ENCODE results near the gene CEP43. TPM values are rescaled to one million over a fixed set of nuclear protein-coding genes. Genes with fewer than 3 reads are reported as not detected.

Gene CEP43
- total RNA-seq, 2 experiments from 2014 or later = 20.2 to 21.3 TPM

DNA sequence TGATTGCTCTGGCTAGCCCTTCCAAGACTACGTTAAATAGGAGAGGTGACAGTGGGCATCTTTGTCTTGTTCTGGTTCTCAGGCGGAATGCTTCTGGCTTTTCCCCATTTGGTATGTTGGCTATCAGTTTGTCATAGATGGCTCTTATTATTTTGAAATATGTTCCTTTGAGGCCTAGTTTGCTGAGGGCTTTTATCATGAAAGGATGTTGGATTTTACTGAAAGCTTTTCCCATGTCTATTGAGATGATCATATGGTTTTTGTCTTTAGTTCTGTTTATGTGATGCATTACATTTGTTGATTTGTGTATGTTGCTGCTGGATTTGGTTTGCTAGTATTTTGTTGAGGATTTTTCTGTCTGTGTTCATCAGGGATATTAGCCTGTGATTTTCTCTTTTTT, 32.9 kb upstream of the CEP43 start:
- peaks cover 16% of the 10 kb centered on the region for H3K36me3 Mint-ChIP-seq (ENCODE audit: low read depth)
- no peak for TF ChIP-seq CTCF (IDR thresholded peaks at IDR 0.05)
- ChIA-PET CTCF (no interaction called here), POLR2A (no interaction called here)
- intact Hi-C loops (cut with micrococcal nuclease) = no loop called here
- ATAC-seq (no peak), DNase-seq (no peak)
- no peaks in the 10 kb centered on the region for H3K27me3 Mint-ChIP-seq
- peaks cover 9% of the 10 kb centered on the region for H3K9me3 Mint-ChIP-seq
- H3K27ac Mint-ChIP-seq = no peak overlapping the region
- H3K4me3 Mint-ChIP-seq = no peak overlapping the region
- peaks cover 18% of the 10 kb centered on the region for H3K4me1 Mint-ChIP-seq (ENCODE audit: low read depth)

DNA sequence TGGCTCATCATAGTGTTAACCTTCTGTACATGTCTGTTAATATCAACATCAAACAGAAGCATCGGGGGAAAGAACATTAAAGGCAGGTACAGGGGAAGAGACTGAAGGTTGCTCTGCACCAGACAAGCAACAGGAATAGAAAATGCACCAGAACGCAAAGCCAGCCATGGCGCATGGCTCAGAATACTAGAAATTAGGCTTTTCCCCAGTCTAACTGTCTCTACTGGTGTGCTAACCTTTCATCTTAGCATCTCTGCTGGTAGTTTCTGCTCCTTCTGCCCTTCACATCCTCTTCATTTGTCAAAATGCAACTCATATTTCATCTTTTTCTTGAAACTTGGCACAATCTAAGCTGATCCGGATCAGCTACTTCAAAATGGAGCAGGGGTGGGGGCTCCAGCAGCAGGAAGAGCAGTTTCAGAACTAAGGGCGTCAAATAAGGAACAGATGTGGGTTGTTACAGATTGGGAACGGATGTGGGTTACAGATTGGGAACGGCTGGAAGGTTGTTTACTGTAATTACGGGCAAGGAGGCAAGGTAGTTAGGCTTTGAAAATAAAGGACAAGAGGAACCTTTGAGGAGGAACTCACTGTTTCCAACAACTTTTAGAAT, 29.7 kb upstream of the CEP43 start:
- no peak overlapping the region for H3K4me3 Mint-ChIP-seq
- no peak for ATAC-seq

GRCh38 chr6:166970091-166970490, 29.1 kb upstream of the CEP43 start:
- peaks cover 18% of the 10 kb centered on the region for H3K36me3 Mint-ChIP-seq (ENCODE audit: low read depth)
- no peak for ATAC-seq
- ChIA-PET CTCF (interaction anchor here (4.6 kb wide), 1 partner anchor 19 kb away, joined by 24 read pairs; no protein-coding TSS in a partner anchor), POLR2A (interaction anchor here (1.5 kb wide), 1 partner anchor 10 kb away, joined by 4 read pairs; no protein-coding TSS in a partner anchor)
- H3K9me3 Mint-ChIP-seq = peaks cover 4% of the 10 kb centered on the region
- H3K4me1 Mint-ChIP-seq (ENCODE audit: low read depth) = peaks cover 19% of the 10 kb centered on the region
- TF ChIP-seq CTCF (IDR thresholded peaks at IDR 0.05) = no peak
- no peaks in the 10 kb centered on the region for H3K27me3 Mint-ChIP-seq
- no peak for DNase-seq
- no peak overlapping the region for H3K27ac Mint-ChIP-seq
- intact Hi-C loops (cut with micrococcal nuclease) = no loop called here
- H3K4me3 Mint-ChIP-seq = no peak overlapping the region

More for the DNA sequence above, 29.7 kb upstream of the CEP43 start:
- Mint-ChIP-seq H3K4me1 (ENCODE audit: low read depth) (peaks cover 19% of the 10 kb centered on the region), H3K27ac (no peak overlapping the region), H3K9me3 (peaks cover 4% of the 10 kb centered on the region), H3K27me3 (no peaks in the 10 kb centered on the region), H3K36me3 (ENCODE audit: low read depth) (peaks cover 16% of the 10 kb centered on the region)
- POLR2A ChIA-PET = no interaction called here
- no peak for TF ChIP-seq CTCF (IDR thresholded peaks at IDR 0.05)
- intact Hi-C loops (cut with micrococcal nuclease) = no loop called here
- CTCF ChIA-PET = interaction anchor here (4.6 kb wide), 1 partner anchor 20 kb away, joined by 24 read pairs; no protein-coding TSS in a partner anchor
- no peak for DNase-seq

DNA sequence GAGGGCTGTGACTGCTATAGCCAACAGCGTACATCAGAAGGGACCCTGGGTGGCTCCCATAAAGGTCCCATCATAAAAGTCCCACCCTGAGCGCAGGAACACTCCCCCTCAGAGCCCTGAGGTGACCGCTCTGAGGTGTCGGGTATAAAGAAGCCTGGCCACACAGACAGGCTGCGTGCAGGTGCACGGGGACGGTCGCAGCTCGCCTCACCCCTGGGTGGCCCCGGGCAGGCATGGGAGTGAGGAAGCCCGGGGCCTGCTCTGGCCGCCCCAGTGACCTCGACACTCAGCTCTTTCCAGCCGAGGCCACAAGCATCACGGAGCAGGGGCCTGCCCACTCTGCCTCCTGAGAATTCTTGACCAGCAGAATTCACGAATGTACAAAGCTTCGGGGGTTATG, 28.4 kb upstream of the CEP43 start:
- Mint-ChIP-seq H3K4me3 (no peak overlapping the region), H3K4me1 (ENCODE audit: low read depth) (peaks cover 19% of the 10 kb centered on the region), H3K27me3 (no peaks in the 10 kb centered on the region), H3K27ac (no peak overlapping the region), H3K9me3 (peaks cover 4% of the 10 kb centered on the region), H3K36me3 (ENCODE audit: low read depth) (peaks cover 18% of the 10 kb centered on the region)
- DNase-seq (no peak), ATAC-seq (no peak)
- intact Hi-C loops (cut with micrococcal nuclease) = no loop called here
- no peak for TF ChIP-seq CTCF (IDR thresholded peaks at IDR 0.05)
- POLR2A ChIA-PET = interaction anchor here (1.5 kb wide), 1 partner anchor 11 kb away, joined by 4 read pairs; no protein-coding TSS in a partner anchor
- CTCF ChIA-PET = interaction anchor here (0.9 to 4.6 kb wide), 2 partner anchors 17 to 18 kb away, joined by 4 to 24 read pairs; no protein-coding TSS in a partner anchor

DNA sequence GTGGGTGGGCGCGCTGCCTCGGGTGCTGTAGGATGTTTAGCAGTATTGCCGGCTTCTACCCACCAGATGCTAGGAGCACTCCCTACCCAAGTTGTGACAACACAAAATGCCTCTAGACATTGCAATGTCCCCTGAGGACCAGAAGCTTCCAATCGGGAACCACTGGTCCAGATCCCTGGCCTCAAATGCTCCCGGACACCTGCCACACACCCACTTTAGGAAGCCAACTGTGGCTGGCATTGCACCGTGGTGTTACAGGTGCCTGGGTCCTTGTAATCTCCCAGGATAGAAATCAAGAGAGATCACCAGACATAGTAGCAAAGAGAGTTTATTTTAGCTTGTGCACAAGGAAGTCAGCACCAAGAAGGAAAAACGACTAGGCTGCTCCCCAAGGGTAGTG, 27.9 kb upstream of the CEP43 start:
- intact Hi-C loops (cut with micrococcal nuclease) = no loop called here
- Mint-ChIP-seq H3K27ac (no peak overlapping the region), H3K9me3 (peaks cover 4% of the 10 kb centered on the region), H3K4me1 (ENCODE audit: low read depth) (peaks cover 19% of the 10 kb centered on the region), H3K36me3 (ENCODE audit: low read depth) (peaks cover 16% of the 10 kb centered on the region), H3K27me3 (no peaks in the 10 kb centered on the region), H3K4me3 (no peak overlapping the region)
- no peak for TF ChIP-seq CTCF (IDR thresholded peaks at IDR 0.05)
- ATAC-seq (no peak), DNase-seq (no peak)
- POLR2A ChIA-PET = interaction anchor here (1.5 kb wide), 1 partner anchor 12 kb away, joined by 4 read pairs; no protein-coding TSS in a partner anchor
- CTCF ChIA-PET = interaction anchor here (0.9 to 4.6 kb wide), 3 partner anchors 8 to 18 kb away, joined by 4 to 24 read pairs (median 4); no protein-coding TSS in a partner anchor
